A673 (cell line): ENCODE results near the gene HNMT. TPM values are rescaled to one million over a fixed set of nuclear protein-coding genes. Genes with fewer than 3 reads are reported as not detected.

ENCODE experiments used
- BruUV-seq: library from RNA; stranded (reverse); fragments of 400-500 nt; replicated peaks from 2 replicates; lab custom pipeline; 2021; lab: Mats Ljungman, UMichigan
- CTCF ChIA-PET: fragments of 300-600 bp; sonication (Branson Sonifier 250); formaldehyde crosslinking; loops from one replicate; lab custom pipeline; 2022; ENCODE audit warnings: antibody characterized with exemption; lab: Charles Lee
- POLR2A ChIA-PET: fragments of 300-600 bp; sonication (Branson Sonifier 250); formaldehyde crosslinking; loops from one replicate; lab custom pipeline; 2022; ENCODE audit warnings: antibody characterized with exemption; ENCODE audit not compliant: low non-redundant PET; lab: Charles Lee
- DNase-seq: peaks from one replicate; pipeline ENCODE4 v3.0.0-alpha.2; 2015; ENCODE audit warnings: low spot score
- H3K27ac ChIP-seq: fragments of 200-600 bp; sonication (generic); 2 replicates; pipeline ENCODE4 v1.5.1; 2016; ENCODE audit warnings: mixed run types, low read depth, mild to moderate bottlenecking, mixed read lengths, antibody characterized with exemption, low read length; ENCODE audit not compliant: poor library complexity, severe bottlenecking
- H3K27me3 ChIP-seq: fragments of 200-600 bp; sonication (generic); replicated peaks from 2 replicates; pipeline ENCODE4 v1.6.1; 2017; ENCODE audit warnings: mixed run types, low read depth, mild to moderate bottlenecking, mixed read lengths, antibody characterized with exemption, low read length; ENCODE audit not compliant: insufficient read depth, poor library complexity
- H3K36me3 ChIP-seq: fragments of 200-600 bp; sonication (generic); 2 replicates; pipeline ENCODE4 v1.6.1; 2016; ENCODE audit warnings: mixed run types, mild to moderate bottlenecking, mixed read lengths, antibody characterized with exemption, low read length; ENCODE audit not compliant: insufficient read depth, poor library complexity, severe bottlenecking
- H3K4me1 ChIP-seq: fragments of 200-600 bp; sonication (generic); 2 replicates; pipeline ENCODE4 v1.6.1; 2017; ENCODE audit warnings: mixed run types, mild to moderate bottlenecking, mixed read lengths, antibody characterized with exemption, low read length; ENCODE audit not compliant: insufficient read depth, poor library complexity, severe bottlenecking
- H3K4me3 ChIP-seq: fragments of 200-600 bp; sonication (generic); 2 replicates; pipeline ENCODE4 v1.5.1; 2016; ENCODE audit warnings: low read depth, mixed run types, mild to moderate bottlenecking, mixed read lengths, low read length; ENCODE audit not compliant: poor library complexity, severe bottlenecking
- H3K9me3 ChIP-seq: fragments of 200-600 bp; sonication (generic); 2 replicates; pipeline ENCODE4 v1.6.1; 2016; ENCODE audit warnings: mixed run types, low read depth, mild to moderate bottlenecking, mixed read lengths, antibody characterized with exemption, low read length; ENCODE audit not compliant: poor library complexity, severe bottlenecking
- EZH2 ChIP-seq: fragments of 200-600 bp; sonication (generic); IDR thresholded peaks from 2 replicates; pipeline ENCODE4 v1.6.1; 2017; ENCODE audit warnings: borderline replicate concordance, low read depth, mild to moderate bottlenecking, mixed read lengths, antibody characterized with exemption, low read length; ENCODE audit not compliant: poor library complexity, severe bottlenecking
- intact Hi-C: fragments of 100-400 bp; cut with micrococcal nuclease; formaldehyde crosslinking; loops from one replicate; pipeline ENCODE4 v1.10.0; 2022; ENCODE audit not compliant: unreplicated experiment
- total RNA-seq: library from RNA; stranded (reverse); gene quantifications from 2 replicates; pipeline ENCODE4 v1.2.3, GENCODE V29; 2021
- TF ChIP-seq, protein P1 (sequence below): fragments of 300-800, 200-600 bp; sonication (generic); conservative IDR thresholded peaks from 2 replicates; pipeline ENCODE4 v1.5.1; 2017; ENCODE audit warnings: low read depth, mild to moderate bottlenecking, antibody characterized with exemption, low read length, moderate library complexity, mixed read lengths

The HNMT gene
- total RNA-seq, 1 experiment from 2014 or later = 0.82 TPM

DNA sequence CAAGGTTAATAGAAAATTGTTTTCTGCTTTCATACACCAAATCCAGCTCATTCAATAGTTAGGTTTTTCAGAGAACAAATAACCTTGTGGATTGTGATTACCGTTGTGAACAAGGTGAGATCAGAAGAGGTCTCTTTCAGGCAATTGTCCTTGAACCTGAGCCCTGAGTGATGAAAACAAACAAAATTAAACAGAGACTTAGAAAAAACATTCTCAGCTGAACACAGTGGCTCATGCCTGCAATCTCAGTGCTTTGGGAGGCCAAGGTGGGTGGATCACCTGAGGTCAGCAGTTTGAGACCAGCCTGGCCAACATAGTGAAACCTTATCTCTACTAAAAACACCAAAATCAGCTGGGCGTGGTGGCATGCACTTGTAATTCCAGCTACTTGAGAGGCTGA is 68.1 kb downstream of the HNMT start:
- Histone ChIP-seq H3K4me1 (no peaks in the 10 kb centered on the region), H3K4me3 (no peak overlapping the region), H3K27me3 (no peaks in the 10 kb centered on the region), H3K9me3 (no peaks in the 10 kb centered on the region), H3K36me3 (no peaks in the 10 kb centered on the region), H3K27ac (no peak overlapping the region)
- ChIA-PET POLR2A (no interaction called here), CTCF (no interaction called here)
- TF ChIP-seq, protein P1, sequence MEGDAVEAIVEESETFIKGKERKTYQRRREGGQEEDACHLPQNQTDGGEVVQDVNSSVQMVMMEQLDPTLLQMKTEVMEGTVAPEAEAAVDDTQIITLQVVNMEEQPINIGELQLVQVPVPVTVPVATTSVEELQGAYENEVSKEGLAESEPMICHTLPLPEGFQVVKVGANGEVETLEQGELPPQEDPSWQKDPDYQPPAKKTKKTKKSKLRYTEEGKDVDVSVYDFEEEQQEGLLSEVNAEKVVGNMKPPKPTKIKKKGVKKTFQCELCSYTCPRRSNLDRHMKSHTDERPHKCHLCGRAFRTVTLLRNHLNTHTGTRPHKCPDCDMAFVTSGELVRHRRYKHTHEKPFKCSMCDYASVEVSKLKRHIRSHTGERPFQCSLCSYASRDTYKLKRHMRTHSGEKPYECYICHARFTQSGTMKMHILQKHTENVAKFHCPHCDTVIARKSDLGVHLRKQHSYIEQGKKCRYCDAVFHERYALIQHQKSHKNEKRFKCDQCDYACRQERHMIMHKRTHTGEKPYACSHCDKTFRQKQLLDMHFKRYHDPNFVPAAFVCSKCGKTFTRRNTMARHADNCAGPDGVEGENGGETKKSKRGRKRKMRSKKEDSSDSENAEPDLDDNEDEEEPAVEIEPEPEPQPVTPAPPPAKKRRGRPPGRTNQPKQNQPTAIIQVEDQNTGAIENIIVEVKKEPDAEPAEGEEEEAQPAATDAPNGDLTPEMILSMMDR = no peak
- TF ChIP-seq EZH2 = no peak
- no TSS peak for BruUV-seq
- intact Hi-C loops = no loop called here
- DNase-seq = no peak

GRCh38 chr2:138034536-138034935 is 70.3 kb downstream of the HNMT start:
- ChIA-PET CTCF (no interaction called here), POLR2A (no interaction called here)
- no peaks in the 10 kb centered on the region for H3K9me3 ChIP-seq
- no peaks in the 10 kb centered on the region for H3K36me3 ChIP-seq
- TF ChIP-seq EZH2 = no peak
- TF ChIP-seq, protein P1 = no peak
- intact Hi-C loops = no loop called here
- no peaks in the 10 kb centered on the region for H3K4me1 ChIP-seq
- no peak overlapping the region for H3K4me3 ChIP-seq
- no peaks in the 10 kb centered on the region for H3K27me3 ChIP-seq
- BruUV-seq = no TSS peak
- no peak overlapping the region for H3K27ac ChIP-seq
- no peak for DNase-seq

DNA sequence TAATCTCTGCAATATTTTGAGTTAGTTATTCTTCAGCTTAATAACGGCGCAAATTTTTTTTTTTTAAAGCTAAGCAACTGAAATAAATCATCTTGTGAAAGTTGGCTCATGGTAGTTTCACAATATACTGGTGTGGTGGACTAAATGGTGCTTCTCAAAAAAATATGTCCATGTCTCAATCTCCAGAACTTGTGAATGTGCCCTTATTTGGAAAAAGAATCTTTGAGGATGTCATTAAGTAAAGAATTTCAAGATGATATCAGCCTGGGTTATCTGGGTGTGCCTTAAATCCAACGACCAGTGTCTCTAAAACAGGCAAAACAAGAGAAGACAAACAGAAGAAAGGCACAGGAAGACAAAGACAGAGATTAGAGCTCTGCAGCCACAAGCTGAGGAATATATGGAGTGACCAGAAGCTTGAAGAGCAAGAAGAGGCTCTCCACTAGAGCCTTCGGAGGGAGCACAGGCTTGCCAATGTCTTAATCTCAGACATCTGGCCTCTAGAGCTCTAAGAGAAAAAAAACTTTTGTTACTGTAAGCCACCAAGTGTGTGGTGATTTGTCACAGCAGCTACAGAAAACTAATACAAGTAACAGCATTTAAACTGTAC is 71.4 kb downstream of the HNMT start:
- Histone ChIP-seq H3K27me3 (no peaks in the 10 kb centered on the region), H3K36me3 (no peaks in the 10 kb centered on the region), H3K4me1 (no peaks in the 10 kb centered on the region), H3K9me3 (no peaks in the 10 kb centered on the region), H3K27ac (no peak overlapping the region), H3K4me3 (no peak overlapping the region)
- intact Hi-C loops = no loop called here
- TF ChIP-seq, protein P1 = no peak
- TF ChIP-seq EZH2 = no peak
- no peak for DNase-seq
- POLR2A ChIA-PET = no interaction called here
- no TSS peak for BruUV-seq
- CTCF ChIA-PET = interaction anchor here (0.5 kb wide), 1 partner anchor 1480 kb away, joined by 5 read pairs; no protein-coding TSS in a partner anchor
